GM18498 (cell line): ENCODE measurements around the gene TCF7L2.

Experiments
- ATAC-seq: cut with Tn5 transposase; IDR thresholded peaks from one replicate; pipeline ENCODE4 v1.9.1; 2021; ENCODE audit warnings: mild to moderate bottlenecking, moderate library complexity; ENCODE audit not compliant: unreplicated experiment

Gene TCF7L2

GRCh38 chr10:113042868-113043267 is 92.8 kb downstream of the TCF7L2 start:
- ATAC-seq: no peak

- ATAC-seq: no peak
These were observed 94.1 kb downstream of the TCF7L2 start for GRCh38 chr10:113044016-113044755.

- no peak for ATAC-seq
These were observed 95.4 kb downstream of the TCF7L2 start for GRCh38 chr10:113045147-113046055.

GRCh38 chr10:113047151-113047550 is 97.1 kb downstream of the TCF7L2 start:
- ATAC-seq: no peak

GRCh38 chr10:113047605-113047962 is 97.5 kb downstream of the TCF7L2 start:
- ATAC-seq: no peak

- ATAC-seq: no peak
These were observed 98.1 kb downstream of the TCF7L2 start for GRCh38 chr10:113047963-113048781.

GRCh38 chr10:113049881-113050280 is 99.8 kb downstream of the TCF7L2 start:
- ATAC-seq: no peak

GRCh38 chr10:113052076-113052830 is 102.2 kb downstream of the TCF7L2 start:
- no peak for ATAC-seq

GRCh38 chr10:113053091-113053490 is 103.0 kb downstream of the TCF7L2 start:
- no peak for ATAC-seq

GRCh38 chr10:113053881-113054280 is 103.8 kb downstream of the TCF7L2 start:
- ATAC-seq: no peak

- ATAC-seq: no peak
These were observed 105.4 kb downstream of the TCF7L2 start for GRCh38 chr10:113055458-113055857.

- ATAC-seq: no peak
These were observed 106.0 kb downstream of the TCF7L2 start for GRCh38 chr10:113056030-113056429.

GRCh38 chr10:113056441-113057021 is 106.5 kb downstream of the TCF7L2 start:
- no peak for ATAC-seq

GRCh38 chr10:113057948-113058522 is 108.0 kb downstream of the TCF7L2 start:
- ATAC-seq: no peak

GRCh38 chr10:113058523-113059370 is 108.7 kb downstream of the TCF7L2 start:
- ATAC-seq: no peak

- no peak for ATAC-seq
These were observed 109.3 kb downstream of the TCF7L2 start for GRCh38 chr10:113059371-113059780.

- no peak for ATAC-seq
These were observed 110.4 kb downstream of the TCF7L2 start for GRCh38 chr10:113060201-113061053.

- ATAC-seq: no peak
These were observed 111.0 kb downstream of the TCF7L2 start for GRCh38 chr10:113061054-113061430.
